HCT116 (cell line): ENCODE measurements around the gene ATRIP. TPM values are rescaled to one million over a fixed set of nuclear protein-coding genes. Genes with fewer than 3 reads are reported as not detected.

ENCODE experiments used
- ATAC-seq: fragments of 200-7000 bp; cut with Tn5 transposase; 2 replicates; pipeline ENCODE4 v1.9.1; 2020; ENCODE audit warnings: mild to moderate bottlenecking, moderate library complexity
- BruUV-seq: library from RNA; stranded (reverse); fragments of 400-500 nt; replicated peaks from 2 replicates; lab custom pipeline; 2021; lab: Mats Ljungman, UMichigan
- CTCF ChIA-PET: fragments of 300-600 bp; sonication (Branson Sonifier 250); formaldehyde crosslinking; loops from one replicate; lab custom pipeline; 2021; ENCODE audit warnings: antibody characterized with exemption; lab: Charles Lee
- POLR2A ChIA-PET: fragments of 300-600, 350-600 bp; sonication (Branson Sonifier 250); formaldehyde crosslinking; loops from one replicate; lab custom pipeline; 2021; ENCODE audit warnings: antibody characterized with exemption; lab: Charles Lee
- RAD21 ChIA-PET, 2 experiments: fragments of 300-600 bp; sonication (Branson Sonifier 250); formaldehyde crosslinking; loops; one replicate each; lab custom pipeline; 2023; ENCODE audit warnings: low total read pairs in 2 of 2; ENCODE audit not compliant: uncharacterized antibody in 2 of 2, unreplicated experiment in 2 of 2, low non-redundant PET in 1 of 2; lab: Charles Lee
- DNase-seq: peaks from one replicate; pipeline ENCODE4 v3.0.0-alpha.2; 2010; ENCODE audit warnings: low read depth, low spot score
- H2AFZ ChIP-seq: fragments of 200-600 bp; shearing (Covaris generic), sonication (generic); 2 replicates; pipeline ENCODE4 v1.6.1; 2017; ENCODE audit warnings: low read depth, mixed run types, mixed read lengths, antibody characterized with exemption, low read length; ENCODE audit not compliant: poor library complexity, severe bottlenecking
- H3K27ac ChIP-seq: 2 replicates; pipeline ENCODE4 v1.5.1; 2012; ENCODE audit warnings: low read depth, low read length
- H3K27me3 ChIP-seq: fragments of 200-600 bp; sonication (generic); 2 replicates; pipeline ENCODE4 v1.6.1; 2016; ENCODE audit warnings: mixed run types, low read length, mixed read lengths; ENCODE audit not compliant: insufficient read depth
- H3K36me3 ChIP-seq, 2 experiments: fragments of 200-500 bp in 1 of 2; fragments of 200-600 bp in 1 of 2; sonication (Bioruptor generic) in 1 of 2; sonication (generic) in 1 of 2; 2 replicates each; pipeline versions ENCODE4 v1.5.1 to v1.6.1; 2014 to 2016; ENCODE audit warnings: low read length in 2 of 2, inconsistent platforms in 1 of 2, mixed read lengths in 1 of 2, mixed run types in 1 of 2; ENCODE audit not compliant: insufficient read depth in 2 of 2, control insufficient read depth in 1 of 2
- H3K4me1 ChIP-seq, 2 experiments: fragments of 200-600 bp in 1 of 2; sonication (generic) in 1 of 2; 2 replicates each; pipeline versions ENCODE4 v1.5.1 to v1.6.1; 2012 to 2017; ENCODE audit warnings: low read length in 2 of 2, inconsistent platforms in 1 of 2, mild to moderate bottlenecking in 1 of 2, mixed read lengths in 1 of 2, mixed run types in 1 of 2, moderate library complexity in 1 of 2; ENCODE audit not compliant: insufficient read depth in 2 of 2, control insufficient read depth in 1 of 2
- H3K4me2 ChIP-seq: fragments of 200-600 bp; sonication (generic); 2 replicates; pipeline ENCODE4 v1.6.1; 2017; ENCODE audit warnings: mixed run types, low read length, mixed read lengths
- H3K4me3 ChIP-seq, 2 experiments: fragments of 200-600 bp in 1 of 2; sonication (generic) in 1 of 2; replicated peaks in 1 of 2; 2 replicates each; pipeline ENCODE4 v1.5.1; 2011 to 2016; ENCODE audit warnings: low read length in 2 of 2, control low read depth in 1 of 2, low read depth in 1 of 2, mild to moderate bottlenecking in 1 of 2, mixed read lengths in 1 of 2, mixed run types in 1 of 2
- H3K79me2 ChIP-seq: fragments of 200-600 bp; sonication (generic); 2 replicates; pipeline ENCODE4 v1.6.1; 2017; ENCODE audit warnings: mild to moderate bottlenecking, mixed run types, low read length, moderate library complexity, mixed read lengths; ENCODE audit not compliant: insufficient read depth
- H3K9ac ChIP-seq: fragments of 200-600 bp; sonication (generic); 2 replicates; pipeline ENCODE4 v1.6.1; 2016; ENCODE audit warnings: low read length, mixed read lengths
- H3K9me2 ChIP-seq: fragments of 200-600 bp; sonication (generic), shearing (Covaris generic); 2 replicates; pipeline ENCODE4 v1.6.1; 2017; ENCODE audit warnings: mixed run types, mild to moderate bottlenecking, moderate library complexity; ENCODE audit not compliant: insufficient read depth
- H3K9me3 ChIP-seq, 2 experiments: fragments of 200-500 bp in 1 of 2; fragments of 200-600 bp in 1 of 2; sonication (Bioruptor generic) in 1 of 2; sonication (generic) in 1 of 2; 2 replicates each; pipeline ENCODE4 v1.6.1; 2014 to 2017; ENCODE audit warnings: low read length in 2 of 2, mixed read lengths in 2 of 2, inconsistent platforms in 1 of 2, low read depth in 1 of 2, mild to moderate bottlenecking in 1 of 2, mixed run types in 1 of 2, moderate library complexity in 1 of 2; ENCODE audit not compliant: control insufficient read depth in 1 of 2, insufficient read depth in 1 of 2
- H4K20me1 ChIP-seq: fragments of 200-600 bp; sonication (generic), shearing (Covaris generic); 2 replicates; pipeline ENCODE4 v1.6.1; 2017; ENCODE audit warnings: mixed run types, mild to moderate bottlenecking, moderate library complexity; ENCODE audit not compliant: insufficient read depth
- ATF3 ChIP-seq: IDR thresholded peaks from 2 replicates; pipeline ENCODE4 v1.6.1; 2012
- CBX3 ChIP-seq: IDR thresholded peaks from 2 replicates; pipeline ENCODE4 v1.6.1; 2012; ENCODE audit warnings: low read depth
- CEBPB ChIP-seq: IDR thresholded peaks from 2 replicates; pipeline ENCODE4 v1.6.1; 2012; ENCODE audit warnings: low read depth
- CTCF ChIP-seq, 3 experiments: fragments of 200-600 bp in 1 of 3; sonication (generic) in 1 of 3; IDR thresholded peaks in 2 of 3; conservative IDR thresholded peaks in 1 of 3; 2 replicates each; pipeline ENCODE4 v1.5.1; 2012 to 2017; ENCODE audit warnings: low read depth in 2 of 3, low read length in 2 of 3, antibody characterized with exemption in 1 of 3, borderline replicate concordance in 1 of 3, control low read depth in 1 of 3, mild to moderate bottlenecking in 1 of 3, mixed read lengths in 1 of 3, mixed run types in 1 of 3, moderate library complexity in 1 of 3; ENCODE audit not compliant: insufficient read depth in 1 of 3
- ELF1 ChIP-seq: IDR thresholded peaks from 2 replicates; pipeline ENCODE4 v1.6.1; 2012; ENCODE audit warnings: low read depth, borderline replicate concordance
- EZH2 ChIP-seq: fragments of 200-600 bp; sonication (generic); IDR thresholded peaks from 2 replicates; pipeline ENCODE4 v1.6.1; 2017; ENCODE audit warnings: antibody characterized with exemption, mixed run types
- EZH2phosphoT487 ChIP-seq: fragments of 200-600 bp; IDR thresholded peaks from 2 replicates; pipeline ENCODE4 v1.6.1; 2018; ENCODE audit warnings: antibody characterized with exemption, borderline replicate concordance
- FOSL1 ChIP-seq: IDR thresholded peaks from 2 replicates; pipeline ENCODE4 v1.6.1; 2012; ENCODE audit warnings: low read depth
- JUND ChIP-seq: IDR thresholded peaks from 2 replicates; pipeline ENCODE4 v1.6.1; 2012
- MAX ChIP-seq: IDR thresholded peaks from 2 replicates; pipeline ENCODE4 v1.6.1; 2012
- POLR2A ChIP-seq: IDR thresholded peaks from 2 replicates; pipeline ENCODE4 v1.7.0; 2011; ENCODE audit warnings: borderline replicate concordance; ENCODE audit not compliant: insufficient read depth, insufficient read length; ENCODE audit errors: extremely low read depth
- RAD21 ChIP-seq: IDR thresholded peaks from 2 replicates; pipeline ENCODE4 v1.6.1; 2012; ENCODE audit warnings: low read depth, mild to moderate bottlenecking
- REST ChIP-seq: IDR thresholded peaks from 2 replicates; pipeline ENCODE4 v1.6.1; 2012; ENCODE audit warnings: low read depth
- SIN3A ChIP-seq: IDR thresholded peaks from 2 replicates; pipeline ENCODE4 v1.6.1; 2012; ENCODE audit warnings: low read depth
- SP1 ChIP-seq: IDR thresholded peaks from 2 replicates; pipeline ENCODE4 v1.6.1; 2012; ENCODE audit warnings: low read depth
- SRF ChIP-seq: IDR thresholded peaks from 2 replicates; pipeline ENCODE4 v1.6.1; 2012; ENCODE audit warnings: low read depth
- TCF7L2 ChIP-seq: IDR thresholded peaks from 2 replicates; pipeline ENCODE4 v1.7.0; 2011; ENCODE audit warnings: borderline replicate concordance, inconsistent platforms; ENCODE audit not compliant: insufficient read depth, insufficient read length; ENCODE audit errors: extremely low read depth
- ZBTB33 ChIP-seq: IDR thresholded peaks from 2 replicates; pipeline ENCODE4 v1.6.1; 2011; ENCODE audit warnings: mild to moderate bottlenecking, low read length, moderate library complexity; ENCODE audit not compliant: insufficient replicate concordance; ENCODE audit errors: extremely low read depth
- intact Hi-C: fragments of 100-400 bp; cut with micrococcal nuclease; formaldehyde crosslinking; loops from 2 replicates; pipeline ENCODE4 v1.10.0; 2022
- total RNA-seq: library from RNA; stranded (reverse); gene quantifications from one replicate; pipeline ENCODE4 v1.2.1, GENCODE V29; 2021; ENCODE audit not compliant: unreplicated experiment

The ATRIP gene
- total RNA-seq, 1 experiment from 2014 or later, result 15.6 TPM

GRCh38 chr3:48492461-48493202 is 46.1 kb downstream of the ATRIP start:
- Histone ChIP-seq H2AFZ (no peak overlapping the region), H3K27ac (no peak overlapping the region), H3K36me3 (no peaks in the 10 kb centered on the region), H4K20me1 (no peaks in the 10 kb centered on the region), H3K79me2 (no peaks in the 10 kb centered on the region), H3K9ac (no peak overlapping the region), H3K9me3 (no peaks in the 10 kb centered on the region), H3K27me3 (no peaks in the 10 kb centered on the region), H3K4me3 (no peak overlapping the region), H3K4me1 (no peaks in the 10 kb centered on the region), H3K9me2 (no peaks in the 10 kb centered on the region), H3K4me2 (no peak overlapping the region)
- POLR2A ChIA-PET, result no interaction called here
- intact Hi-C loops, result no loop called here
- RAD21 ChIA-PET, result no interaction called here
- CTCF ChIA-PET, result no interaction called here
- ATAC-seq, result no peak
- TF ChIP-seq ATF3 (no peak), POLR2A (no peak), SRF (no peak), EZH2phosphoT487 (no peak), CEBPB (no peak), CTCF (IDR thresholded peaks at IDR 0.05 in 2 of 3, conservative IDR thresholded peaks at IDR 0.05 in 1 of 3; ENCODE audit: borderline replicate concordance in 1 of 3, insufficient read depth in 1 of 3, low read depth in 2 of 3, low read length in 2 of 3) (no peak), ELF1 (no peak), SIN3A (no peak), REST (no peak), FOSL1 (no peak), MAX (no peak), ZBTB33 (no peak), TCF7L2 (no peak), JUND (no peak), EZH2 (no peak), RAD21 (no peak), SP1 (no peak), CBX3 (no peak)
- DNase-seq, result no peak
- no TSS peak for BruUV-seq
